ENCODE measurements around the gene ENAM.

DNA sequence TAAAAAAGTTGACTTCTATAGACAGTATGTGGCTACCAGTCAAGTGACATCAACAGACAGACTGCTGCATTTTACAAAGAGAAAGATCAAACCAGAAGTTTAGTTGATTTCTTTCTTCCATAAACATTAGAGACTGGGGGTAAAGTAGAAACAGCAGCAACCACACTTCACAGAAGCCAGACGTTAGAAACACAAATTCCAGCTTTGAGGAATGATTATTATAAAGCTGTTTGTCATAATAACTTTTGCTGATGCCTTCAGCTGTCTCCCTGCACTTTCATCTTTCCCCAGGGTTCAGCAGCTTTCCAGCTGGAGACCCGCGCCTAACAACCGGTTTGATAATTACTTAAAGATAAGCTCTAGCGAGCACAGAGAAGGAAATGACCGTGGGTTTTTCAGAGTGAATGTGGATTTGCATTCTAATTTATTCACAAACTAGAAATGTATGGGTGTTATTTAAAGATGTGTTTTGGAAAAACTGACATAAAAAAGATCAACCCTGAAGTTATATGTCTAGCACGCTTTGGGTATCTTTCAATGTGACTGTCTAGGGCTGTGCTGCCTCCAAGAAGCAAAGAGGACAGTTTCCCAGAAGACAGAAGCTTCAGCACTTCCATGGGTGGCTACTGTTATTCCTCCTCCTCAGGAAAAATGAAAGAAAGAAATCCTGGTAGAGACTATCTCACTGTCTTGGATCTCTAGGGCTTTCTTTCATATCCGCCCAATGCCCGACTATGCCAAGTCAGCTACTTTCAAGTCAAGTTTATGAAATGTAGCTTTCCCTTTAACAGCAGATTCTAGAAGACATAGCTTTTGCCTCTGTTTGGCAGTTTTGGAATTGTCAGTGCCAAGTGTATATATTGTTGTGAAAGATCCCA, 15.0 kb upstream of the ENAM start:
- TF ChIP-seq CTCF (IDR thresholded peaks at IDR 0.05) (no peak), POLR2AphosphoS5 (IDR thresholded peaks at IDR 0.05; ENCODE audit: insufficient read depth in 1 of 2, low read depth in 1 of 2) (no peak)

Data from vagina (tissue), 2 donors.